ENCODE measurements around the gene SBF2. TPM values are rescaled to one million over a fixed set of nuclear protein-coding genes. Genes with fewer than 3 reads are reported as not detected.

SBF2 gene
- total and polyA plus RNA-seq, 2 of the 13 experiments (the other 11 are each of a cell fraction or from before 2014, with no cell fraction given) = 24.0 to 45.8 TPM

DNA sequence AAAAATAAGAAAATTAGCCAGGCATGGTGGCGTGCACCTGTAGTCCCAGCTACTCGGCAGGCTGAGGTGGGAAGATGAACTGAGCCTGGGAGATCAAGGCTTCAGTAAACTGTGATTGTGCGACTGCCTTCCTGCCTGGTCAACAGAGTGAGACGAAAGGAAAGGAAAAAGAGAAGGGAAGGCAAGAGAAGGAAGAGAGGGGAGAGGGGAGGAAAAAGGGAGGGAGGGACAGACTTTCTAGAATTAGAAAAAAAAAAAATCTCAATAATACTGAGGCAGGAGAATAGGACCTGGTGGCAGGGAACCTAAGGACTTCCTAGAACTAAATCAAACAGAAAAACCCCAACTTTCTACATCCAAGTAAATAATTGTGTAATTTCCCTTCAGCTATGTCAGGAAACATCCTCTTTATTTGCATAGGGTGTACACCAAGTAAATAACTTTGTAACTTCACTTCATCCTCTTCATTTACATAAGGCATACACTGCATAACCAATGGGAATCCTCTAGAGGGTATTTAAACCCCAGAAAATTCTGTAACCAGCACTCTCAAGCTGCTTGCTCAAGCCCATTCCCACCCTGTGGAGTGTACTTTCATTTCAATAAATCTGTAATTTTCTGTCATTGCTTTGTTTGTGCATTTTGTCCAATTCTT lies 8.7 kb downstream of the SBF2 start (continued):
- TF ChIP-seq GABPB1 (CRISPR knock-in tag; IDR thresholded peaks at IDR 0.05) (no peak), NAIF1 (CRISPR knock-in tag; IDR thresholded peaks at IDR 0.05; ENCODE audit: borderline replicate concordance) (no peak), WIZ (CRISPR knock-in tag; IDR thresholded peaks at IDR 0.05) (no peak), ZBTB38 (CRISPR knock-in tag; IDR thresholded peaks at IDR 0.05) (no peak), FOXA3 (CRISPR knock-in tag; IDR thresholded peaks at IDR 0.05) (peak; percentile 94), ZNF570 (CRISPR knock-in tag; IDR thresholded peaks at IDR 0.05; ENCODE audit: borderline replicate concordance) (no peak), ZBTB42 (CRISPR knock-in tag; IDR thresholded peaks at IDR 0.05) (no peak), ZFP82 (CRISPR knock-in tag; IDR thresholded peaks at IDR 0.05; ENCODE audit: borderline replicate concordance) (no peak), ZNF256 (CRISPR knock-in tag; conservative IDR thresholded peaks at IDR 0.05) (no peak), ZMAT5 (CRISPR knock-in tag; IDR thresholded peaks at IDR 0.05; ENCODE audit: borderline replicate concordance, low read depth) (no peak), ELF1 (CRISPR knock-in tag; IDR thresholded peaks at IDR 0.05) (no peak), ZBTB21 (CRISPR knock-in tag; IDR thresholded peaks at IDR 0.05) (no peak), ZNF557 (CRISPR knock-in tag; IDR thresholded peaks at IDR 0.05) (no peak), ZNF7 (CRISPR knock-in tag; IDR thresholded peaks at IDR 0.05) (no peak), KLF6 (CRISPR knock-in tag; IDR thresholded peaks at IDR 0.05) (no peak), RCOR2 (CRISPR knock-in tag; IDR thresholded peaks at IDR 0.05) (0 out of 2 replicates have a peak, but pooled peaks have one; percentile 57), ELF3 (CRISPR knock-in tag; IDR thresholded peaks at IDR 0.05) (peak; percentile 80), ZNF660 (CRISPR knock-in tag; IDR thresholded peaks at IDR 0.05; ENCODE audit: borderline replicate concordance, low read depth) (no peak), HBP1 (CRISPR knock-in tag; IDR thresholded peaks at IDR 0.05; ENCODE audit: low read depth) (no peak), SALL2 (CRISPR knock-in tag; IDR thresholded peaks at IDR 0.05) (no peak), ZNF777 (CRISPR knock-in tag; IDR thresholded peaks at IDR 0.05) (no peak), NFKB2 (CRISPR knock-in tag; IDR thresholded peaks at IDR 0.05; ENCODE audit: borderline replicate concordance) (no peak), ZNF282 (IDR thresholded peaks at IDR 0.05; ENCODE audit: partially characterized antibody) (no peak)
- TF ChIP-seq, protein P1, sequence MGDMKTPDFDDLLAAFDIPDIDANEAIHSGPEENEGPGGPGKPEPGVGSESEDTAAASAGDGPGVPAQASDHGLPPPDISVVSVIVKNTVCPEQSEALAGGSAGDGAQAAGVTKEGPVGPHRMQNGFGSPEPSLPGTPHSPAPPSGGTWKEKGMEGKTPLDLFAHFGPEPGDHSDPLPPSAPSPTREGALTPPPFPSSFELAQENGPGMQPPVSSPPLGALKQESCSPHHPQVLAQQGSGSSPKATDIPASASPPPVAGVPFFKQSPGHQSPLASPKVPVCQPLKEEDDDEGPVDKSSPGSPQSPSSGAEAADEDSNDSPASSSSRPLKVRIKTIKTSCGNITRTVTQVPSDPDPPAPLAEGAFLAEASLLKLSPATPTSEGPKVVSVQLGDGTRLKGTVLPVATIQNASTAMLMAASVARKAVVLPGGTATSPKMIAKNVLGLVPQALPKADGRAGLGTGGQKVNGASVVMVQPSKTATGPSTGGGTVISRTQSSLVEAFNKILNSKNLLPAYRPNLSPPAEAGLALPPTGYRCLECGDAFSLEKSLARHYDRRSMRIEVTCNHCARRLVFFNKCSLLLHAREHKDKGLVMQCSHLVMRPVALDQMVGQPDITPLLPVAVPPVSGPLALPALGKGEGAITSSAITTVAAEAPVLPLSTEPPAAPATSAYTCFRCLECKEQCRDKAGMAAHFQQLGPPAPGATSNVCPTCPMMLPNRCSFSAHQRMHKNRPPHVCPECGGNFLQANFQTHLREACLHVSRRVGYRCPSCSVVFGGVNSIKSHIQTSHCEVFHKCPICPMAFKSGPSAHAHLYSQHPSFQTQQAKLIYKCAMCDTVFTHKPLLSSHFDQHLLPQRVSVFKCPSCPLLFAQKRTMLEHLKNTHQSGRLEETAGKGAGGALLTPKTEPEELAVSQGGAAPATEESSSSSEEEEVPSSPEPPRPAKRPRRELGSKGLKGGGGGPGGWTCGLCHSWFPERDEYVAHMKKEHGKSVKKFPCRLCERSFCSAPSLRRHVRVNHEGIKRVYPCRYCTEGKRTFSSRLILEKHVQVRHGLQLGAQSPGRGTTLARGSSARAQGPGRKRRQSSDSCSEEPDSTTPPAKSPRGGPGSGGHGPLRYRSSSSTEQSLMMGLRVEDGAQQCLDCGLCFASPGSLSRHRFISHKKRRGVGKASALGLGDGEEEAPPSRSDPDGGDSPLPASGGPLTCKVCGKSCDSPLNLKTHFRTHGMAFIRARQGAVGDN (CRISPR knock-in tag; IDR thresholded peaks at IDR 0.05) = no peak
